Right cardiac atrium (tissue), 5 donors: ENCODE data around the gene MTERF4. TPM values are rescaled to one million over a fixed set of nuclear protein-coding genes. Genes with fewer than 3 reads are reported as not detected.

ENCODE experiments used
- ATAC-seq, 2 donors: fragments of 200-7000 bp; cut with Tn5 transposase; one replicate each; pipeline versions ENCODE4 v1.8.0 to v1.9.1; 2020; ENCODE audit warnings: moderate library complexity in 2 of 2, mild to moderate bottlenecking in 1 of 2
- DNase-seq, 3 donors: peaks; one replicate each; pipeline ENCODE4 v3.0.0-alpha.2; 2020
- H3K27ac ChIP-seq: one replicate; pipeline ENCODE4 v1.5.1; 2013; ENCODE audit warnings: mild to moderate bottlenecking, low read length, control low read depth, moderate library complexity
- H3K27me3 ChIP-seq: one replicate; pipeline ENCODE4 v1.6.1; 2013; ENCODE audit not compliant: control insufficient read depth, insufficient read depth
- H3K4me1 ChIP-seq: one replicate; pipeline ENCODE4 v1.6.1; 2013; ENCODE audit warnings: low read length; ENCODE audit not compliant: control insufficient read depth, insufficient read depth
- H3K4me3 ChIP-seq: one replicate; pipeline ENCODE4 v1.5.1; 2013; ENCODE audit warnings: low read length, control low read depth
- H3K9me3 ChIP-seq: one replicate; pipeline ENCODE4 v1.6.1; 2013; ENCODE audit warnings: low read length; ENCODE audit not compliant: control insufficient read depth
- WGBS: extraction: QIAGEN DNeasy Blood & Tissue Kit; methylation state at CpG from one replicate; pipeline ENCODE4 v1.1.7; 2013; 5-methylcytosine and 5-hydroxymethylcytosine counted together
- intact Hi-C, 4 donors: fragments of 100-400 bp; cut with DNase I; formaldehyde crosslinking; loops; one replicate each; pipeline versions ENCODE4 v1.11.0 to v1.14.0; 2022 to 2023
- long read RNA-seq, 4 donors: library from polyadenylated mRNA; unstranded; transcript quantifications; one replicate each; pipeline ENCODE4 v2.0.0, GENCODE V29; 2020 to 2021
- polyA plus RNA-seq: library from polyadenylated mRNA; stranded (reverse); fragments of 200-250 nt; gene quantifications from one replicate; pipeline ENCODE4 v1.2.3, GENCODE V29; 2013
- total RNA-seq, 4 donors: library from RNA; stranded (reverse); fragmentation: NEBNext Ultra II Directional; extraction: Animal tissue kit (Norgen Biotek cat#: 25700); gene quantifications; one replicate each; pipeline ENCODE4 v1.2.1, GENCODE V29; 2021
- donor health status: healthy with polysubstance abuse.
- donor health status: DM: no; HTN: yes; CAD: no.
- donor health status: DM: no; HTN: no; CAD: no.
- donor health status: DM: no; HTN: yes; CAD: no; lungs with severe emphysema.
- donor health status: DM: yes; HTN: yes; CAD: no.

Gene MTERF4, protein sequence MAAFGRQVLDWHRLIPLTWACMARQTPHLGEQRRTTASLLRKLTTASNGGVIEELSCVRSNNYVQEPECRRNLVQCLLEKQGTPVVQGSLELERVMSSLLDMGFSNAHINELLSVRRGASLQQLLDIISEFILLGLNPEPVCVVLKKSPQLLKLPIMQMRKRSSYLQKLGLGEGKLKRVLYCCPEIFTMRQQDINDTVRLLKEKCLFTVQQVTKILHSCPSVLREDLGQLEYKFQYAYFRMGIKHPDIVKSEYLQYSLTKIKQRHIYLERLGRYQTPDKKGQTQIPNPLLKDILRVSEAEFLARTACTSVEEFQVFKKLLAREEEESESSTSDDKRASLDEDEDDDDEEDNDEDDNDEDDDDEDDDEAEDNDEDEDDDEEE
- total RNA-seq (10 to 100 TPM; 17.6 to 23.2 (median 20.4) TPM), polyA plus RNA-seq (21.5 TPM)
- long read RNA-seq, donor 1, transcript MTERF4-202 (4 exons, 1,637 nt) = major isoform, 34 of 53 reads
- long read RNA-seq, donor 1, partial matches to known transcripts = 2 of 53 reads
- long read RNA-seq, donor 1, other reads (novel, unspliced or antisense) = 12 of 53 reads
- long read RNA-seq, donor 2, transcript MTERF4-202 (4 exons, 1,637 nt) = major isoform, 12 of 26 reads
- long read RNA-seq, donor 2, partial matches to known transcripts = 1 of 26 reads
- long read RNA-seq, donor 2, other reads (novel, unspliced or antisense) = 6 of 26 reads
- long read RNA-seq, donor 3, transcript MTERF4-202 (4 exons, 1,637 nt) = major isoform, 50 of 81 reads
- long read RNA-seq, donor 3, transcript MTERF4-204 (3 exons, 802 nt) = minor isoform, 5 of 81 reads
- long read RNA-seq, donor 3, transcript MTERF4-211 (5 exons, 2,626 nt) = minor isoform, 5 of 81 reads
- long read RNA-seq, donor 3, partial matches to known transcripts = 3 of 81 reads
- long read RNA-seq, donor 3, other reads (novel, unspliced or antisense) = 16 of 81 reads
- long read RNA-seq, donor 4, transcript MTERF4-202 (4 exons, 1,637 nt) = major isoform, 9 of 22 reads
- long read RNA-seq, donor 4, partial matches to known transcripts = 1 of 22 reads
- long read RNA-seq, donor 4, other reads (novel, unspliced or antisense) = 3 of 22 reads

DNA sequence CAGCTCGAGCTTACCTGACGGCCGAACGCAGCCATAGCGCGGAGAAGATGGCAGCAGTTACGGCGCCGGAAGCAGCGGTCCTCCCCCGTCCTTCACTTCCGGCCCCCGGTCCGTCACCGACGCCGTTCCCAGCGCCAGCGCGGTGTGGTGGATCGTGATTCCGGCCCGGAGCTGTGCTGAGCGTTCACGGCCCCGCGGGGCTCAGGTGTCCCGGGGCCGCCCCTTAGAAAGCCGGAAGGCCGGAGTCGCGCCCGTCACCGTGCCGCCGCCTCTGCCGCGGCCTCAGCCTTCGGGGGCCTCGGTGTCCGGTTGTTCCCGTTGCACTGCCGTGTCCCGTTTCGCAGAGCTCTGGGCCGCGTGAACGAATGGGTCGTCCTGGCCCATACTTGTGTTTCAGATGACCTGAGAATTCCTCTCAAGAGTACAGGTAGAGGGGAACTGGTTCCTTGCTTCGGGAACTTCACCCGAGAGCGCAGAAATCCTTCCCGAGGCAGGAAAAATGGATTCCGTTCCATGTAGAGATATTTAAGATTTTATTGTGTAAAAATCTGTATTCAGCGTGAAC, at the start of gene MTERF4:
Gene MTERF4, minus strand, starts transcription at position 49 of the 565 bp plus-strand sequence. Its CDS starts 14 bp downstream, at position 35.
- DNase-seq = peak; percentile 86 to 95 (median 94)
- peak within 1 kb of the TSS; percentile 69 for H3K4me3 ChIP-seq
- H3K4me1 ChIP-seq = peaks cover 7% of the 10 kb centered on the region
- H3K27ac ChIP-seq = peak within 1 kb of the TSS; percentile 40
- H3K27me3 ChIP-seq = no peaks in the 10 kb centered on the region
- H3K9me3 ChIP-seq = no peaks in the 10 kb centered on the region
- WGBS = under 1% methylated on average over 56 of the region's 56 CpGs
- intact Hi-C loops = loop anchor here in 1 of 4 donors (10.0 kb wide), 1 partner anchor 112 kb away; no protein-coding TSS in a partner anchor
- peak; percentile 98 to 99 for ATAC-seq

DNA sequence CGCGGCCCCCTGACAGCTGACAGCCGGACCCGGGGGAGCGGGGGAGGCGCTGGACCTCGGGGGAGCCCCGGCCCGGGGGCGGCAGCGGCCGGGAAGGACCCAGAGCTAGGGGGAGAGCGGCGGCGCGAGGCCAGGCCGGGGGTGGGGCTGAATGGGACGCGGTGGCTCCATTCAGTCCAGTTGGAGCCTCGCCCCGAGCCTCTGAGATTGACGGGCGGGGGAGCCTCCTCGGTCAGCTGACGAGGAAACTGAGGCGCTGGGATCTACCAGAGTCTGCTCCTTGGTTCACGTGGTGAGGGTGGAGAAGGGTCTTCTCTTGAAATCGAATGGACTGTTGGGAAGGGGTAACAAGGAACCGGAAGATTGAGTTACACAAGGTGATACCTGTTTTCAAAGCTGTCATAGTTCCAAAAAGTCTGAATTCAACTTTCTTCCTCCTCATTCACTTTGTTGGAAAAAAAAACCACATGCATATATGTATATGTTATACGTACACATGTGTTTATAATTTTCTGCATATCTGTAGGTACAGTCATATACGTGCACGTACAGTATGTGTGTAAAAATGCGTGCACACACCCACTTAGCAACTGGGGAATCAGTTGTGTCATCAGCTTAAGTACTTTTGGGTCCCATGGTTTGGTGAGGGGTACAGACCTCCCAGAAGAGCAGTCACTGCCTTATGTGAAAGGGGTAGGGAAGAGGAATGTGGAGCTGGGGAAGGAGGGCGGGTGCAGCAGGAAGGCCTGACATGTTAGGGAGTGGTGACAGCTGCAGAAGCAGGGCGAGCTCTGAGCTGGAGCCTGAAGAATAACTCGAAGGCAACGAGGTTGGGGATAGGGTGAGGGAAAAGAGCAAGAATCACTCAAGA, 48.8 kb upstream of the MTERF4 start:
- Histone ChIP-seq H3K27me3 (no peaks in the 10 kb centered on the region), H3K9me3 (no peaks in the 10 kb centered on the region), H3K4me3 (peak overlapping the region; percentile 99), H3K27ac (peak overlapping the region; percentile 78), H3K4me1 (peaks cover 3% of the 10 kb centered on the region)
- 6% methylated on average over 37 of the region's 37 CpGs for WGBS
- intact Hi-C loops = no loop called here
- ATAC-seq (peak; percentile 6 to 37), DNase-seq (peak in 2 of 3 donors; percentile 59 to 84)

DNA sequence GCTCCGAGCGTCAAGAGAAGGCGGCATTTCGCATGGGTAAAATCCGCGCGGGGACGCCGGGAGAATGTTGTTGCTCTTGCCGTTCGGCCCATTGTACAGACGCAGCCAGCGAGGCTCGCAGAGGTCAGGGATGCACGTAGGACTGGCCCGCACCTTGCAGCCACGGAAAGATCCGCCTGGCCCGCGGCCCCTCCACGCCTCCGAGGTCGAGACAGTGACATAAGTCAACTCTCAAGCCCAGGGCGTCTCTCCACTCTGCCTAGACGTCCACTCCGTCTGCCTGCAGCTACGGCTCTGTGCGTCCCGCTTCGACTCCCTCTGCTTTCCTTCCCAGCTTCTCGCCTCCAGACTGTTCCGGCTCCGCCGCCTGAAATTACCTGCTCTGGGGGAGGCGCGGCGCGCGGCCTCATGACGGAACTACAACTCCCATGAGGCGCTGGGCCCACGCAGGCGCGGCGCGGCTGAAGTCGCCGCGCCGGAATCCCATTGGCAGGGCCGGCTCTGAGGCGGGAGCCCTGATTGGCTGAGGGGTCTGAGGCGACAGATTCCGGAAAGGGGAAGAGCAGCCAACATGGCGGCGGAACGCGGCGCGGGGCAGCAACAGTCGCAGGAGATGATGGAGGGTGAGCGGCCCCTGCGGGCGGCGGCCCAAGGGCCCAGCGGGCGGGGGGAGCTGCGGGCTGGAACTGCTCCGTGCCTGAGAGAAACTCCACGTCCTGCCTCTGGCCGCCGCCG, 48.0 kb upstream of the MTERF4 start, which contains the start of gene PPP1R7:
Gene PPP1R7, plus strand, starts transcription at position 543 of the 735 bp plus-strand sequence. Its CDS starts 29 bp downstream, at position 572.
- under 1% methylated on average over 73 of the region's 73 CpGs for WGBS
- intact Hi-C loops = no loop called here
- DNase-seq (peak; percentile 95 to 98 (median 97)), ATAC-seq (peak; percentile 98)
- Histone ChIP-seq H3K27ac (peak within 1 kb of the TSS; percentile 78), H3K4me3 (peak within 1 kb of the TSS; percentile 99), H3K27me3 (no peaks in the 10 kb centered on the region), H3K9me3 (no peaks in the 10 kb centered on the region), H3K4me1 (peaks cover 3% of the 10 kb centered on the region)

DNA sequence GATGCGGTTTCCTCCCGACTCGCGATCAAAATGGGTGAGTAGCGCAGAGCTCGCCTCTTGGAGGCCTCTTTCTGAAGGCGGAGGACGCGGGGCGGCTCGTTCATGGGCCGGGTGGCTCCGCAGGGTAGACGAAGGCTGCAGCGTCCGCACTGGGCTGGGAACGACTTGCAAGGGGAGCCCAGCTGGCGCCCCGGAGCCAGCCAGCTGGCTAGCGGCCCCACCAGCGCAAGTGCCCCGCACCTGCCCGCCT, 47.5 kb upstream of the MTERF4 start:
- intact Hi-C loops = no loop called here
- DNase-seq = no peak
- Histone ChIP-seq H3K9me3 (no peaks in the 10 kb centered on the region), H3K4me3 (peak overlapping the region; percentile 99), H3K4me1 (peaks cover 3% of the 10 kb centered on the region), H3K27me3 (no peaks in the 10 kb centered on the region), H3K27ac (no peak overlapping the region)
- under 1% methylated on average over 23 of the region's 23 CpGs for WGBS
- peak; percentile 23 to 38 for ATAC-seq

DNA sequence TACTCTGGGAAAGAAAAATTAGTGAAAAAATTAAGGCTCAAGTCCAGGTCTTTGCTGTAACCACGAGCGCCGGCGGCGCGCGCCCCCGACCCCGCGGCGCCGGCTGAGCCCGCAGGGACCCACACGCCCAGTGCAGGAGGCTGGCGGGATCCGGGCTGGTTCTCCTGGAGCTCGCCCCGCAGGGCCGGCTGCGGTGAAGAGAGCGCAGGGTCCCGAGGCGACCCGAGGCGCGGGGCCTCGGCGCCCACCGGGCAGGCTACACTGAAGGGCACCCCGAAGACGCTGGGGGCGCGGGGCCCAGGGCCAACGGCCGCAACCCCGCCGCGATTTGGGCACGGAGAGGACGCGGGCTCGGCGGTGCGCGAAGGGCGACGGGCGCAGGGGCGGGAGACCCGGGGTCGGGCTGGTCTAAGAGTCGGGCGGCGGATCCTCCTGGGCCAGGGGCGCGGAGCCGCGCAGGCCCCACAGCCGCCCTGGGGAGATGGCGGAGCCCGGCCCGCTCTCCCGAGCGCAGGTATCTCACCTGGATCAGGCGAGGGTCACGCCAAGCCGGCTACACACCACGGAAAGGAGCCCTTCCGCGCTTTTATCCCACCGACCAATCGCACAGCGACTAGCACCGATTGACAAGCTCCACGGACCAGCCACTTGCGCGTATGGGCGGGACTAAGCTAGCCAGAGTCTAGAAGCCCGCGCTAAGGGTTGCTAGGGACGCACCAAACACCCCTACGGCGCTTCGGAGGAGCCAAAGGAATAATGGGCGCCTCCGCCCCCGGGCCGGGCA, 47.0 kb upstream of the MTERF4 start, which contains the start of gene PASK:
Gene PASK, minus strand, starts transcription at position 582 of the 784 bp plus-strand sequence. CDS start 6,440 bp downstream, outside the sequence.
- peak within 1 kb of the TSS; percentile 99 for H3K4me3 ChIP-seq
- no peak within 1 kb of the TSS for H3K27ac ChIP-seq
- H3K9me3 ChIP-seq = no peaks in the 10 kb centered on the region
- WGBS = under 1% methylated on average over 88 of the region's 88 CpGs
- ATAC-seq (peak; percentile 96 to 97), DNase-seq (peak; percentile 94 to 97 (median 95))
- intact Hi-C loops = no loop called here
- peaks cover 3% of the 10 kb centered on the region for H3K4me1 ChIP-seq
- H3K27me3 ChIP-seq = no peaks in the 10 kb centered on the region

DNA sequence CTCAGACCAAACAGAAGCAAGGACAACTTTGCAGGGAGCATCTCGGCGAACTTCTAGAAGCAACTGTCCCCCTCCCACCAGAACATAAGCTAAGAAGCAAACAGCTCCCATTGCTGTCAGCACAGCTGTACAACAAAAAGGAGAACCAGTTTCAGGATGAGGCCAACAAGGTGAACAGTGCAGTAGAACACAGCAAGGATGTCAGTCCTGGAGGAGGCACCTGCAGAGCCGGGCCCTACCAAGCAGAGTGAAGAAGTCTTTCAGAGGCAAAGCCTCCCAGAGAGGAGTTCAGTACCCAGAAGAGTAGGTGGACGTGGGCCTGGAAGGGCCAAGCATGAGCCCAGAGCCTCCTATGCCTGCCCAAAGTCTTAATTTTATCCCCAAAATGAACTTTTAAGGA, 46.2 kb upstream of the MTERF4 start:
- H3K27me3 ChIP-seq = no peaks in the 10 kb centered on the region
- H3K27ac ChIP-seq = no peak overlapping the region
- 87% methylated on average over 4 of the region's 4 CpGs for WGBS
- DNase-seq = peak in 1 of 3 donors; percentile 4
- H3K9me3 ChIP-seq = no peaks in the 10 kb centered on the region
- no peak for ATAC-seq
- H3K4me3 ChIP-seq = no peak overlapping the region
- intact Hi-C loops = no loop called here
- peaks cover 3% of the 10 kb centered on the region for H3K4me1 ChIP-seq

DNA sequence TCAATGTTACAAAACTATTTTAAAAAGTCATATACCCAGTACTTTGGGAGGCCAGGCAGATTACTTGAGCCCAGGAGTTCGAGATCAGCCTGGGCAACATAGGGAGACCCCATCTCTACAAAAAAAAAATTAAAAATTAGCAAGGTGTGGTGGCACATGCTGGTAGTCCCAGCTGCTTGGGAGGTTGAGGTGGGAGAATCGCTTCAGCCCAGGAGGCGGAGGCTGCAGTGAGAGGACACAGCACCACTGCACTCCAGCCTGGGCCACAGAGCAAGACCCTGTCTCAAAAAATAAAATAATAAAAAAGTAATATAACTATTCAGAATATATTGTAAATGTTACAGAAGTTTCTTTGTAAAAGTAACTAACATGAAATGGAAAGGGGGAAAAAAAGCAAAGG, 45.2 kb upstream of the MTERF4 start:
- intact Hi-C loops = no loop called here
- H3K4me1 ChIP-seq = peaks cover 3% of the 10 kb centered on the region
- no peak overlapping the region for H3K4me3 ChIP-seq
- H3K27me3 ChIP-seq = no peaks in the 10 kb centered on the region
- H3K9me3 ChIP-seq = no peaks in the 10 kb centered on the region
- DNase-seq (peak in 1 of 3 donors; percentile 2), ATAC-seq (no peak)
- WGBS = 96% methylated on average over 3 of the region's 3 CpGs
- no peak overlapping the region for H3K27ac ChIP-seq

DNA sequence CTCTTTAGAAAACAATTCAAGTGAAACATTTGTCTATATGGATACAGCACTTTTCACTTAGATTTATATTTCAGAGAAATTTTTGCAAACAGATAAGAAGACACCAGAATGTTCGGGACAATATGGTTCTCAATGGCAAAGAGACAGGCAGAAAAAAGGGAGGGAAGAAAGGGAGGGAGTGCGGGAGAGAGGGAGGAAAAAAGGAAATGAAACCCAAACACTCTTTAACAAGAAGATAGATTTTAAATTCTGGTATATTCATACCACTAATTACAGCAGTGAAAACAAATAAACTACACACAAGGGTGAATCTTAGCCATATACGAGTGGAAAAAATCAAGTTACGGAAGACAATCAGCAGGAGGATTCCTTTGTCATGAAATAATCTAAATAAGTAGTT, 44.2 kb upstream of the MTERF4 start:
- ATAC-seq (no peak), DNase-seq (no peak)
- intact Hi-C loops = no loop called here
- 80% methylated on average over 4 of the region's 4 CpGs for WGBS
- Histone ChIP-seq H3K27me3 (no peaks in the 10 kb centered on the region), H3K4me1 (peaks cover 3% of the 10 kb centered on the region), H3K27ac (no peak overlapping the region), H3K9me3 (no peaks in the 10 kb centered on the region), H3K4me3 (no peak overlapping the region)

DNA sequence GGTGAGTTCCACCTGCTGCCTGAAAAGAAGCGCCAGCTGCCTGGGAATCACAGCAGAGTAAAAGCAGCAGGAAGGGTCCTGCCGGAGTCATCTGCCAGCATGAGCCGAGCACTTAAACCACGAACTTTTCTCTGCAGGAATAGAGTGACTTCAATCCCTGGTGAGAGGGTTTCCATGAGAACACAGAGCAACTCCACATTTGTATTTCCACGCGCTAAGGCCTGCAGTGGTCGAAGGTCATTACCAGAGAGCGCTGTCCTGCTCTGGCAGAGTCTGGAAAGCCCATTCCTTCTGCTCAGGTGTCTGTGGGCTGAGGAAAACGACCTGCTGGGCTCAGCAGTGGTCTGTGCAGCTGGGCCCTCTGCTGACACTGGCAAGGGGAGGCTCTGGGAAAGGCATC, 40.5 kb upstream of the MTERF4 start:
- no peaks in the 10 kb centered on the region for H3K4me1 ChIP-seq
- no peak overlapping the region for H3K4me3 ChIP-seq
- no peaks in the 10 kb centered on the region for H3K9me3 ChIP-seq
- DNase-seq (peak in 1 of 3 donors; percentile 1), ATAC-seq (no peak)
- intact Hi-C loops = no loop called here
- no peak overlapping the region for H3K27ac ChIP-seq
- H3K27me3 ChIP-seq = no peaks in the 10 kb centered on the region
- 92% methylated on average over 9 of the region's 9 CpGs for WGBS
